WTC11 (cell line): ENCODE data around the gene SGF29. TPM values are rescaled to one million over a fixed set of nuclear protein-coding genes. Genes with fewer than 3 reads are reported as not detected.
"Not testable (repeated sequence)": the region's sequence is repeated elsewhere in the genome, so short reads cannot be mapped to it uniquely, and the experiment has no call there.

Experiments
- ATAC-seq: fragments of 200-7000 bp; cut with Tn5 transposase; 2 replicates; pipeline ENCODE4 v1.10.0; 2021; ENCODE audit warnings: mild to moderate bottlenecking, moderate library complexity
- CTCF ChIA-PET: fragments of 300-600 bp; sonication (Branson Sonifier 250); formaldehyde crosslinking; loops from one replicate; lab custom pipeline; 2021; ENCODE audit warnings: antibody characterized with exemption; lab: Charles Lee
- POLR2A ChIA-PET: fragments of 350-600 bp; sonication (Branson Sonifier 250); formaldehyde crosslinking; loops from one replicate; lab custom pipeline; 2021; ENCODE audit warnings: antibody characterized with exemption; lab: Charles Lee
- DNase-seq: peaks from one replicate; pipeline ENCODE4 v3.0.0; 2021; ENCODE audit warnings: low spot score
- H3K27ac Mint-ChIP-seq: 2 replicates; pipeline ENCODE4 v1.8.0; 2021; ENCODE audit warnings: mixed read lengths
- H3K27me3 Mint-ChIP-seq: 2 replicates; pipeline ENCODE4 v1.8.0; 2021; ENCODE audit warnings: low read depth, mild to moderate bottlenecking, moderate library complexity, mixed read lengths
- H3K36me3 Mint-ChIP-seq: 2 replicates; pipeline ENCODE4 v1.8.0; 2021; ENCODE audit warnings: mixed read lengths
- H3K4me1 Mint-ChIP-seq: 2 replicates; pipeline ENCODE4 v1.8.0; 2022; ENCODE audit warnings: mixed read lengths
- H3K4me3 Mint-ChIP-seq: 2 replicates; pipeline ENCODE4 v1.8.0; 2021; ENCODE audit warnings: mild to moderate bottlenecking, moderate library complexity, mixed read lengths
- H3K9me3 Mint-ChIP-seq: 2 replicates; pipeline ENCODE4 v1.8.0; 2021; ENCODE audit warnings: mixed read lengths
- ESRRA ChIP-seq: sonication (generic); formaldehyde crosslinking; IDR thresholded peaks from 2 replicates; pipeline ENCODE4 v1.8.1; 2022; ENCODE audit warnings: mild to moderate bottlenecking, missing genetic modification reagents, borderline replicate concordance
- GABPB1 ChIP-seq: sonication (generic); formaldehyde crosslinking; IDR thresholded peaks from 2 replicates; pipeline ENCODE4 v1.8.1; 2023; ENCODE audit warnings: mild to moderate bottlenecking, missing genetic modification reagents
- JAZF1 ChIP-seq: fragments of 250-450 bp; sonication (Bioruptor Pico); IDR thresholded peaks from 2 replicates; pipeline ENCODE4 v1.9.0; 2021; ENCODE audit warnings: moderate library complexity, mild to moderate bottlenecking, inconsistent platforms
- NR2C2 ChIP-seq: sonication (generic); formaldehyde crosslinking; IDR thresholded peaks from 2 replicates; pipeline ENCODE4 v1.8.0; 2022; ENCODE audit warnings: mild to moderate bottlenecking, missing genetic modification reagents
- PRDM15 ChIP-seq: sonication (generic); formaldehyde crosslinking; IDR thresholded peaks from 2 replicates; pipeline ENCODE4 v1.8.0; 2022; ENCODE audit warnings: missing genetic modification reagents
- SMAD4 ChIP-seq: sonication (generic); formaldehyde crosslinking; IDR thresholded peaks from 2 replicates; pipeline ENCODE4 v1.8.0; 2022; ENCODE audit warnings: mild to moderate bottlenecking, missing genetic modification reagents
- total RNA-seq: library from RNA; stranded (reverse); gene quantifications from 3 replicates; pipeline ENCODE4 v1.2.3, GENCODE V29; 2021
- TF ChIP-seq, protein P1 (sequence below): fragments of 200-600 bp; IDR thresholded peaks from 2 replicates; pipeline ENCODE4 v1.8.0; 2022; ENCODE audit warnings: antibody characterized with exemption
- TF ChIP-seq, protein P2 (sequence below): sonication (generic); formaldehyde crosslinking; IDR thresholded peaks from 2 replicates; pipeline ENCODE4 v1.8.1; 2023; ENCODE audit warnings: mild to moderate bottlenecking, moderate library complexity, missing genetic modification reagents

The SGF29 gene
- total RNA-seq, 1 experiment from 2014 or later: 15.0 TPM

DNA sequence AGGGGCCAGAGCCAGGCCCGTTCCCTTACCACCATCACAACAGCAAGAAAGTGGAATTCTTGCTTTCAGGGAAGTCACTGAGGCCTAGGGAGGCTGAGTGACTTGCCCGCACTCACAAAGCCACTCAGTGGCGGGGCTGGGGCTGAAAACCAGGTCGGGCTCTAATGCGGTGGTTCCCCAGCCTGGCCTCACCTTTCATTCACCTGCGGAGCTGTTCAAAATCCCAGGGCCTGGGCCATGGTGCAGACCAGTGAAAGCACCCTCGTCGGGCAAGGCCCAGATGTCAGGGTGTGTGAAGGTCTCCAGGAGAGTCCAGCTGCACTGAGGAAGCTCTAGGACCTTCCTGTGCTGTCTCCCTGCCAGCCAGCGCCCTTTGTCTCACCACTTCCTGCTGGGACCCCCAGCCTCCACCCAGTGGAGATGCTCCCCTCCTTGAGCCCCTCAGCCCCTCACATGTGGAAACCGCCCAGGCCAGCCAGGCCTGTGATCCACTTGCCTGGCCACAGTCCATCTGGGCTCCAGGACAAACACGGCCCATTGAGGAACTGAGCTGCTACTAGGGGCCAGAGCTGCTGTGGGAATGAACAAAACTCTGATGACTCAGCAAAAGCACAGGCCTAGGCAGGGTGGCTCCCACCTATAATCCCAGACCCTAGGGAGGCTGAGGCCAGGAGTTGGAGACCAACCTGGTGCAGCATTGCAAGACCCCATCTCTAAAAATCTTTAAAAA, 55.3 kb downstream of the SGF29 start:
- ATAC-seq, POLR2A ChIA-PET, H3K27ac Mint-ChIP-seq, H3K27me3 Mint-ChIP-seq, H3K36me3 Mint-ChIP-seq, H3K4me3 Mint-ChIP-seq, DNase-seq, H3K9me3 Mint-ChIP-seq: not testable (repeated sequence)
- CTCF ChIA-PET: interaction anchor here (1.7 kb wide), 1 partner anchor 12 kb away, joined by 9 read pairs; the partner anchor contains the start of gene SULT1A2
- 0 out of 2 replicates have a peak, but pooled peaks have one; percentile 8 for TF ChIP-seq GABPB1 (CRISPR knock-in tag)
- peaks cover 19% of the 10 kb centered on the region for H3K4me1 Mint-ChIP-seq

- no peak within 1 kb of the TSS for H3K27ac Mint-ChIP-seq
These were observed 56.2 kb downstream of the SGF29 start, which contains the start of gene SULT1A1 for GRCh38 chr16:28609631-28610594. Gene SULT1A1 (minus strand): TSS chr16:28610044. CDS start chr16:28608855, 1,189 bp downstream.

DNA sequence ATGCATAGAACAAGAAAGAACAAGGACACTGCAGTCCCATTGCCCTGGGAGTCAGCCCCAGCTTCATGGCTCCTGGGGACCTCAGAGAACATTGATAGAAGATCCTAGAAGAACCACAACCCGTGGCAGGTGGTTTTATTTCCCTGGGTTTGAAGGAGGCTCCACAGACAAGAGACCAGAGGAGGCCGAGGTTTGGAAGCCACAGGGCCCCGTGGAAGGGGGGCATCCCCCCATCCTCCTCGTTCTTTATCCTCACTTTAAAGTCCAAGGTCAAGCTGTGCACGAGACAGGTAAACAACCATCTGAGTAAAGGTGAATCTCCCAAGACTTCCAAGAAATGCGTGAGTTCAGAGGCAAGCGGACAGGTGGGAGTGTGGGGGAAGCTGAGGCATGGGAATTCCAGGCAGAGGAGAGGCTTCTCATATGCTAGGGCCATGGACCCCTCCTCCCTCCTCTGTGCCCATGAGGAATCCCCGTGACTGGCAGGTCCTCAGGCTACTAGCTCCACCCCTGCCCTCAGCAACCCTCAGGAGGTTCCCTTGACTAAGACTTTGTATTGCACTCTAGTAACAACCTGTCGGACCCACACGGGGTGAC, 57.0 kb downstream of the SGF29 start:
- CTCF ChIA-PET: interaction anchor here (0.6 to 1.7 kb wide), 4 partner anchors 13 to 331 kb away, joined by 3 to 9 read pairs (median 6); partner anchors contain the start of genes SGF29 and SULT1A2
- TF ChIP-seq NR2C2 (CRISPR knock-in tag): no peak
- TF ChIP-seq JAZF1 (CRISPR knock-in tag): no peak
- no peak for TF ChIP-seq PRDM15
- no peak for TF ChIP-seq ESRRA (CRISPR knock-in tag)
- TF ChIP-seq, protein P1, sequence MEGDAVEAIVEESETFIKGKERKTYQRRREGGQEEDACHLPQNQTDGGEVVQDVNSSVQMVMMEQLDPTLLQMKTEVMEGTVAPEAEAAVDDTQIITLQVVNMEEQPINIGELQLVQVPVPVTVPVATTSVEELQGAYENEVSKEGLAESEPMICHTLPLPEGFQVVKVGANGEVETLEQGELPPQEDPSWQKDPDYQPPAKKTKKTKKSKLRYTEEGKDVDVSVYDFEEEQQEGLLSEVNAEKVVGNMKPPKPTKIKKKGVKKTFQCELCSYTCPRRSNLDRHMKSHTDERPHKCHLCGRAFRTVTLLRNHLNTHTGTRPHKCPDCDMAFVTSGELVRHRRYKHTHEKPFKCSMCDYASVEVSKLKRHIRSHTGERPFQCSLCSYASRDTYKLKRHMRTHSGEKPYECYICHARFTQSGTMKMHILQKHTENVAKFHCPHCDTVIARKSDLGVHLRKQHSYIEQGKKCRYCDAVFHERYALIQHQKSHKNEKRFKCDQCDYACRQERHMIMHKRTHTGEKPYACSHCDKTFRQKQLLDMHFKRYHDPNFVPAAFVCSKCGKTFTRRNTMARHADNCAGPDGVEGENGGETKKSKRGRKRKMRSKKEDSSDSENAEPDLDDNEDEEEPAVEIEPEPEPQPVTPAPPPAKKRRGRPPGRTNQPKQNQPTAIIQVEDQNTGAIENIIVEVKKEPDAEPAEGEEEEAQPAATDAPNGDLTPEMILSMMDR: no peak
- TF ChIP-seq, protein P2, sequence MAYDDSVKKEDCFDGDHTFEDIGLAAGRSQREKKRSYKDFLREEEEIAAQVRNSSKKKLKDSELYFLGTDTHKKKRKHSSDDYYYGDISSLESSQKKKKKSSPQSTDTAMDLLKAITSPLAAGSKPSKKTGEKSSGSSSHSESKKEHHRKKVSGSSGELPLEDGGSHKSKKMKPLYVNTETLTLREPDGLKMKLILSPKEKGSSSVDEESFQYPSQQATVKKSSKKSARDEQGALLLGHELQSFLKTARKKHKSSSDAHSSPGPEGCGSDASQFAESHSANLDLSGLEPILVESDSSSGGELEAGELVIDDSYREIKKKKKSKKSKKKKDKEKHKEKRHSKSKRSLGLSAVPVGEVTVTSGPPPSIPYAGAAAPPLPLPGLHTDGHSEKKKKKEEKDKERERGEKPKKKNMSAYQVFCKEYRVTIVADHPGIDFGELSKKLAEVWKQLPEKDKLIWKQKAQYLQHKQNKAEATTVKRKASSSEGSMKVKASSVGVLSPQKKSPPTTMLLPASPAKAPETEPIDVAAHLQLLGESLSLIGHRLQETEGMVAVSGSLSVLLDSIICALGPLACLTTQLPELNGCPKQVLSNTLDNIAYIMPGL (CRISPR knock-in tag): no peak
- Mint-ChIP-seq H3K27ac (no peak overlapping the region), H3K27me3 (no peaks in the 10 kb centered on the region), H3K36me3 (no peaks in the 10 kb centered on the region), H3K4me1 (peaks cover 19% of the 10 kb centered on the region), H3K4me3 (no peak overlapping the region), H3K9me3 (no peaks in the 10 kb centered on the region)
- DNase-seq: no peak
- no peak for ATAC-seq
- POLR2A ChIA-PET: interaction anchor here (1.0 kb wide), 1 partner anchor 38 kb away, joined by 3 read pairs; no protein-coding TSS in a partner anchor

More at GRCh38 chr16:28609631-28610594, 56.2 kb downstream of the SGF29 start, which contains the start of gene SULT1A1:
- Mint-ChIP-seq H3K36me3 (no peaks in the 10 kb centered on the region), H3K4me1 (peaks cover 19% of the 10 kb centered on the region), H3K9me3 (no peaks in the 10 kb centered on the region), H3K4me3 (no peak within 1 kb of the TSS), H3K27me3 (no peaks in the 10 kb centered on the region)
- peak; percentile 11 for ATAC-seq
- peak; percentile 38 for DNase-seq
- CTCF ChIA-PET: interaction anchor here (0.6 to 1.7 kb wide), 4 partner anchors 13 to 332 kb away, joined by 3 to 9 read pairs (median 6); partner anchors contain the start of genes SGF29 and SULT1A2
- TF ChIP-seq SMAD4 (CRISPR knock-in tag) (no peak), GABPB1 (CRISPR knock-in tag) (peak; percentile 34)
- POLR2A ChIA-PET: no interaction called here

DNA sequence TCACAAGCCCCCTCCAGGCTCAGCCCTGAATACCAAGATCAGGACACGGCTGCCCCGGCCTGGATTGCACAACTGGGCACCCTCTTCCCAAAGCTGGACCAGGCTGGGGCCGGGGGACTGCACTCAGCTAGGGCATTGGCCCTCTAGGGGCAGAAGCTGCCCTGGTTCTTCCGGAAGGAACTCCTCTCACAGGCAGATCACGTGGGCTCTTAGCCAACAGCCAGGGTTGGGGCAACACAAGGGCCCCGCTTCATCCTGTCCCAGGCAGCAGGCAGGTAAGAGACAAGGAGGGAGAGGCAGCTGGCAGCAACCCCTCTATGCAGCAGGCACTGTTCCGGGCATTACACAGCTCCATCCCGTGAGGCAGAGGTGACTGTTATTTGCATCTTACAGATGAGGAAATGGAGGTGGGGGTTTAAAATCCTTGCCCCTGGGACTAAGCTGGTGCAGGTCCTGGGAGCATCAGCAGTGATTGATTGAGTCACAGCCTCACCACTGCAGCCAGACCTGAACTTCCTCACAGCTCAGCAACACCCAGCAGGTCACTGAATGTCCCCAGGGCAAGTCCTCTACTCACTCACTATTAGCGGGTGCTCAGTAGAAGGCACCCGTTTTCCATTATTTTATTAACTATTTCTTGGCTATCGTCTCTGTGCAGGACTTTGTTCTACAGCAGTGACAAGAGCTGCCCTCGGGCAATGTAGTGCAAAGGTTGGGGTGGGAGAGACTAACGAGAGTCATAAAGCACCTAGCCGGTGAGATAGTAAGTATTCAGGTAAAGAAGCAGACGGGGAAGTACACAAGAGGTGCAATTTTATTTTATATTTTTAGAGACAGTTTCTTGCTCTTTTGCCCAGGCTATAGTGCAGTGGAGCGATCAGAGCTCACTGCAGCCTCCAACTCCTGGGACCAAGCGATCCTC, 58.9 kb downstream of the SGF29 start:
- H3K4me1 Mint-ChIP-seq: peaks cover 28% of the 10 kb centered on the region

GRCh38 chr16:28613912-28614311, 60.2 kb downstream of the SGF29 start:
- H3K4me3 Mint-ChIP-seq, CTCF ChIA-PET, POLR2A ChIA-PET, H3K27me3 Mint-ChIP-seq, H3K9me3 Mint-ChIP-seq, H3K27ac Mint-ChIP-seq, H3K36me3 Mint-ChIP-seq: not testable (repeated sequence)
- DNase-seq (peak; percentile 55), ATAC-seq (peak; percentile 67)
- H3K4me1 Mint-ChIP-seq: peaks cover 38% of the 10 kb centered on the region

More for the DNA sequence above, 58.9 kb downstream of the SGF29 start:
- CTCF ChIA-PET, H3K36me3 Mint-ChIP-seq, POLR2A ChIA-PET, H3K9me3 Mint-ChIP-seq, H3K27me3 Mint-ChIP-seq, DNase-seq, H3K27ac Mint-ChIP-seq, H3K4me3 Mint-ChIP-seq: not testable (repeated sequence)
- ATAC-seq: peak; percentile 55

GRCh38 chr16:28614561-28614960, 60.8 kb downstream of the SGF29 start:
- not testable (repeated sequence) for DNase-seq, H3K27me3 Mint-ChIP-seq
- peaks cover 32% of the 10 kb centered on the region for H3K4me1 Mint-ChIP-seq

More at GRCh38 chr16:28614561-28614960, 60.8 kb downstream of the SGF29 start:
- H3K36me3 Mint-ChIP-seq, H3K9me3 Mint-ChIP-seq, POLR2A ChIA-PET, H3K27ac Mint-ChIP-seq, CTCF ChIA-PET, H3K4me3 Mint-ChIP-seq, ATAC-seq: not testable (repeated sequence)
